Rectal smooth muscle tissue (tissue), 1 donor: ENCODE measurements around the gene C2orf80.
"Not testable (repeated sequence)": the region's sequence is repeated elsewhere in the genome, so short reads cannot be mapped to it uniquely, and the experiment has no call there.

ENCODE experiments used
- H3K27ac ChIP-seq: one replicate; pipeline ENCODE4 v1.7.0; 2013; ENCODE audit warnings: low read depth, low read length, inconsistent platforms
- H3K27me3 ChIP-seq: one replicate; pipeline ENCODE4 v1.7.0; 2013; ENCODE audit warnings: low read length; ENCODE audit not compliant: control insufficient read depth, insufficient read depth
- H3K36me3 ChIP-seq: one replicate; pipeline ENCODE4 v1.7.0; 2013; ENCODE audit warnings: low read length; ENCODE audit not compliant: control insufficient read depth, insufficient read depth
- H3K4me1 ChIP-seq: one replicate; pipeline ENCODE4 v1.7.0; 2013; ENCODE audit warnings: low read length; ENCODE audit not compliant: control insufficient read depth, insufficient read depth
- H3K4me3 ChIP-seq: one replicate; pipeline ENCODE4 v1.7.0; 2013; ENCODE audit warnings: low read length
- H3K9ac ChIP-seq: one replicate; pipeline ENCODE4 v1.7.0; 2013; ENCODE audit warnings: low read length

Gene C2orf80

DNA sequence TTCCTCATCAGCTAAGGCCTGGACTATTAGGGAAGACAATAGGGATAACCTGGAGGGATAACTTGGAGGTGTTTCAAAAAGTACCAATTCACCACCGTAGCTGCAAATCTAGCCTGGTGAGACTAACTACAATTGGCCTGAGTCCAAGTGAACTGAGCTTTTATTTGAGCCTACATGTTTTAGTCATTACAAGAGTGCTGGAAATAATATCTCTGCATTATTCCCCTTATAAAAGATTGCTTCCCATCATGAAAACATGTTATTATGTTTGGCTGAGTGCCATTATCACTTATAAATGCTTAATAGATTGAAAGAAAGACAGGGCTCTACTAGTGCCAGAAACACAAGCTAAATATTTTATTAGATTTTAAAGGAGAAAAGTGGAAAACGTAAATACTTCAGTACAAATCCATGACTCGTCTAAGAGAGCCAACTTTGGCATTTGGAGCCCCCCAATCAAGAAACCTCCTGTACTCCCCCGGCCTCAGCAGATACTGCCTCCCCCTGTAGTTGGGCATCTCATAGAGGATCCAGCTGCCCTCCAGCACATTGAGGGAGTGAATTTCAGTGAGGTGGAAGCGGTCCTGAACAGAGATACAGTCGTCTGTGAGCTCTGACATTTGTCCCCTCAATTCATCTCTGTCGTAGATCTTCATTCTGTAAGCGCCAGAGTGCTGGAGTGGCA, 47.4 kb downstream of the C2orf80 start:
- Histone ChIP-seq H3K4me3 (no peak overlapping the region), H3K36me3 (no peaks in the 10 kb centered on the region), H3K27me3 (no peaks in the 10 kb centered on the region), H3K4me1 (no peaks in the 10 kb centered on the region), H3K9ac (no peak overlapping the region), H3K27ac (no peak overlapping the region)

DNA sequence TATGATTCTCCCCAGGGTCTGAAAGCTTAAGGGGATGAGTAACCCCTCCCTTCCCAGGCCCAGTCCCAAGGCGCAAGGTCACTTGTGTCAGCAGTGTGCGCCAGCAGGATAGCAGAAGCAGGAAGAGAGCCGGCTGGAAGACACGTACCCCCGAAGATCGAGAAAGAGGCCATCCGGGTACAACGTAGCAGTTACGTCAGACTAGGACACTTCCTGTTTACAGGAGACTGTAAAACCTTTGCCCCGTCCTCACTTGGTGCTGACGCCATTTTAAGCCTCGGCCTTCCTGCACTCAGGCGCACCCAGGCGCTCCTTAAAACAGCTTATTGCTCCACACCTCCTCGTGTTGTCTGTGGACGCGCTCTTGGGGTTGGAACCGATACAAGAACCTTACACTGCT, 50.4 kb downstream of the C2orf80 start:
- Histone ChIP-seq H3K27me3 (no peaks in the 10 kb centered on the region), H3K4me3 (no peak overlapping the region), H3K9ac (no peak overlapping the region), H3K27ac (no peak overlapping the region), H3K36me3 (no peaks in the 10 kb centered on the region), H3K4me1 (no peaks in the 10 kb centered on the region)

DNA sequence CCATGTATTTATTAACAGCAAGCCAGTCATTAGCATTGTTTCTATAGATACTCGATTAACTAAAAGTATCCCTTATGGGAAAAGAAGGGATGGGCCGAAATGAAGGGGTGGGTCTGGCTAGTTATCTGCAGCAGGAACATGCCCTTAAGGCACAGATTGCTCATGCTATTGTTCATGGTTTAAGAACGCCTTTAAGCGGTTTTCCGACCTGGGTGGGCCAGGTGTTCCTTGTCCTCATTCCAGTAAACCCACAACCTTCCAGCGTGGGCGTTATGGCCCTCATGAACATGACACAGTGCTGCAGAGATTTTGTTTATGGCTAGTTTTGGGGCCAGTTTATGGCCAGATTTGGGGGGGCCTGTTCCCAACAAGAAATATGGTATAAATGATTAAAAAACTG, 51.5 kb downstream of the C2orf80 start:
- H3K4me1 ChIP-seq, H3K4me3 ChIP-seq, H3K9ac ChIP-seq, H3K27ac ChIP-seq, H3K36me3 ChIP-seq, H3K27me3 ChIP-seq: not testable (repeated sequence)

DNA sequence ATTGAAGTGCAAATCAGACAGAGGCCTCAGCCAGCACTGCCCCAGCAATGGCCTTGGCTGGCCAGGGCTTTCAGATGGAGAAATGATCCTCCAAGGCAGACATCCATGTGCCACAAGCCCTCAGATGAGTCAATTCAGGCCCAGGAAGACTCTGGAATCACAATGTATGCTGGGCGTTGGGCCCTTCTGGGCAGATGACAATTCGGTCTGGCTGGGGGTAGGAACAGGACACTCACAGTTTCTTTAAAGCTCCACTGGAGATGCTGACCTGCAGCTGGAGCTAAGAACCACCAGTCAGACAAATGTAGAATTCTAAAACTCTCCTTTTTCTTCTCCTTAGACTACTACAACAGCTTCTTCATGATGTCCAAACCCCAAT, 53.1 kb downstream of the C2orf80 start:
- Histone ChIP-seq H3K9ac (no peak overlapping the region), H3K4me1 (no peaks in the 10 kb centered on the region), H3K4me3 (no peak overlapping the region), H3K27ac (no peak overlapping the region), H3K36me3 (no peaks in the 10 kb centered on the region), H3K27me3 (no peaks in the 10 kb centered on the region)

DNA sequence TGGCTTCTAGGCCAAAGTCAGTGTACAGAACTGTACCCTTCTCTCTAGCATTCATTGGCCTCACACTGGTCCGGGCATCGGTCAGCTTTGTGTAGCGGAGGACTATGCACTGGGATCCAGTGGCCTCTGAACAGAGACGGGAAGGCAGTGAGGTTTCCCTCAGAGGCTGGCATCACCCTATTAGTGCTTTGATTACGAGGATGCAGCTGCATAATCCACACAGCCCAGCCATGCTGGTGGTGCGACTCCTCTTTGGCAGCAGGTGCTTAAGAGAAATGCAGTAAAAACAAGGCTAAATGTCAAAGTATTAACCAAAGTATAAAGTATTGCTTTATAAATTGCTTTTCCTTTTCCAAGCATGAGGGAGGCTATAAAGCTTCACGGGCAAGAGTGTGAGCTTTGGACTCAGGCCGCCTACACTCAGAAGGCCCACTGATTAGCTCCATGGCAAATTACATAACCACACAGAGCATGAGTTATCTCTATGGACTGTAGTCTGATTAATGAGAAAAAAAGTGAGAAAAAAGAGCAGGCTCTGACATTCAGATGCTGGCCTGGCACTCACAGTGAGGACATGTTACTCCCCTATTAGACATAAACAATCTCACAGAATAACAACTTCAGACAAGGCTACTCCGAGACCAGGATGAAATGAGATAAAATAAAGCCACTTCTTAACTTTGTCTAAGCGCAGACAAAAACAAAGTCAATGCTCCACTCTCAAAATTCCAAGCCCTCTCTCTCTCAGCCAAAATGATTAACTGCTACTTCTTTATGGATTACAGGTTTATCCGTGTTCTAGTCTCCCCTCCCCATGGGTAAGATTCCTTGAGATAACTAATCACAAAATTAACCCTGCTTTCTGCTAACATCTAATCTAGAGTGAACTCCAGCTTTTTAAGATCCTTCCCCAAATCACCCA, 53.8 kb downstream of the C2orf80 start:
- H3K27ac ChIP-seq = no peak overlapping the region
- no peak overlapping the region for H3K4me3 ChIP-seq
- no peaks in the 10 kb centered on the region for H3K4me1 ChIP-seq
- no peaks in the 10 kb centered on the region for H3K27me3 ChIP-seq
- H3K36me3 ChIP-seq = no peaks in the 10 kb centered on the region
- no peak overlapping the region for H3K9ac ChIP-seq

DNA sequence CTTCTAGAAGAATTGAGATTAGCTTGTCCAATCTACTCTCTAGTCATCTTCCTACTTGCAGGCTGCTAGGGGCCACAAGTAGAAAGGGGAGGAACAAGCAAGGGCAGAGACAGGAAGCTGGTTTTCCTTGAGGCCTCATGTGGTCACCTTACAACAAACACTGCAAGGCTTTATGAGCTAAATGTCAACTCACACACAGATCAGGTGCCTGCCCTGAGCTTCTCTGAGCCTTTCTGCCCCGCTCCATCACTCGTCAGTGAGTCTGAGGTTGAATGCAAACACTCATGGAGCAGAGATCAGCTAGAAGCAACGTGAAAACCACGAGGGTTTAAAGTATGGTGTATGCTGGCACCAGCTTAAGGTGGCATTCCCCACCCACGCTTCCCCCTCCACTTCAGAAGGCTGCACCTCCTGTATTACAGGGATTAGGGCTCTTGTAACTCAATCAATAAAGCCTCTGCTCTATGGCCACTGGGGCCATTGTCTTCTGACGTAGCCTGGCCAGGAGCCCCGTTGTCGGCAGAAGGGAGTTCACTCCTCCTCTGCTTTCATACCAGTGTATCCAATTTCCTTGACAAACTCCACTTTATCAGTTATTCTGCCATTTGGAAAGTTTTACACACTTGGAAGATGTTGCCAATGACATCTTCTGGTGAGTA, 54.8 kb downstream of the C2orf80 start:
- no peak overlapping the region for H3K9ac ChIP-seq
- H3K4me1 ChIP-seq = no peaks in the 10 kb centered on the region
- no peak overlapping the region for H3K27ac ChIP-seq
- no peaks in the 10 kb centered on the region for H3K27me3 ChIP-seq
- H3K4me3 ChIP-seq = no peak overlapping the region
- no peaks in the 10 kb centered on the region for H3K36me3 ChIP-seq

DNA sequence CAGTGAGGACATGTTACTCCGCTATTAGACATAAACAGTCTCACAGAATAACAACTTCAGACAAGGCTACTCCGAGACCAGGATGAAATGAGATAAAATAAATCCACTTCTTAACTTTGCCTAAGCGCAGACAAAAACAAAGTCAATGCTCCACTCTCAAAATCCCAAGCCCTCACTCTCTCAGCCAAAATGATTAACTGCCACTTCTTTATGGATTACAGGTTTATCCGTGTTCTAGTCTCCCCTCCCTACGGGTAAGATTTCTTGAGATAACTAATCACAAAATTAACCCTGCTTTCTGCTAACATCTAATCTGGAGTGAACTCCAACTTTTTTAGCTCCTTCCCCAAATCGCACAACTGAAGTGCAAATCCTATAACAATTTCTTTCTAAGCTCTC, 59.1 kb downstream of the C2orf80 start:
- Histone ChIP-seq H3K4me3 (no peak overlapping the region), H3K27ac (no peak overlapping the region), H3K9ac (no peak overlapping the region), H3K27me3 (no peaks in the 10 kb centered on the region), H3K36me3 (no peaks in the 10 kb centered on the region), H3K4me1 (no peaks in the 10 kb centered on the region)

DNA sequence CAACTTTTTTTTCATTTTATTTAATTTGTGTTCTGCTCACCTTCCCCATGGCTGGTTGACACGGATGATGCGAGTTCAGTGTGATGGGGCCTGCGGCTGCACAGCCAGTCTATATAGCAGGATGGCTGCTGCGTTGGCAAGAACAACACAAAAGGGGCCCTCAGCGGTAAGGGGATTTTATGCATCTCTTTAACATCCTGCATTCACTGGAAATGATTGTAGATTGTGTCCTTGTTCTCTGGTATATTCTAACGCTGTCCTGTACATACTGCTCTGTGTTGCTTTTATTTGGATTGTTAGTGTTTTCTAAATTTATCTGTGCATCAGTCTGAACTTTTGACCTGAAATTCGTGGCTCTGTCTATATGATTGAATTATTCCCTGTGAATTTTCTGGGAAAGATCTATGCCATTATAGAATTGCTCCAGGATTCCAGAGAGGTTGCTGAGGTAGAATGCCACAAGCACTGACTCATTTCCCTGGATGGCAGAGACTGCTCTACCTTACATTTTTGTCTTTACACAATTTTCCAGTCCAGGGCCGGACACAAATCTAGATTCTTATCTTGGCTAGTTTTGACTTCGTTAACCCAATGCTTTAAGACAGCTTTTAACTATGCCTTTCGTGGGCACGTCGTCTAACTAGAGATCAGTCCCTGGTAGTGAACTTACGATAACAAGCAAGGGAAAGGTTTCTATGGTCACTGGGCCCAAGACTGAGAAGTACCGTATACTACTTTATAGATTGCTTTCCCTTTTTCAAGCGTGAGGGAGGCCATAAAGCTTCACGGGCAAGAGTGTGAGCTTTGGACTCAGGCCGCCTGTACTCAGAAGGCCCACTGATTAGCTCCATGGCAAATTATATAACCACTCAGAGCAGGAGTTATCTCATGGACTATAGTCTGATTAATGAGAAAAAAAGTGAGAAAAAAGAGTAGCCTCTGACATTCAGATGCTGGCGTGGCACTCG, 59.8 kb downstream of the C2orf80 start, which contains the start of gene CRYGC:
TSS of gene CRYGC (minus strand) at position 85 of the 968 bp plus-strand sequence. CDS start at position 49, 36 bp downstream.
- H3K4me1 ChIP-seq = no peaks in the 10 kb centered on the region
- no peak within 1 kb of the TSS for H3K27ac ChIP-seq
- no peak within 1 kb of the TSS for H3K9ac ChIP-seq
- H3K36me3 ChIP-seq = no peaks in the 10 kb centered on the region
- H3K4me3 ChIP-seq = no peak within 1 kb of the TSS
- H3K27me3 ChIP-seq = no peaks in the 10 kb centered on the region

DNA sequence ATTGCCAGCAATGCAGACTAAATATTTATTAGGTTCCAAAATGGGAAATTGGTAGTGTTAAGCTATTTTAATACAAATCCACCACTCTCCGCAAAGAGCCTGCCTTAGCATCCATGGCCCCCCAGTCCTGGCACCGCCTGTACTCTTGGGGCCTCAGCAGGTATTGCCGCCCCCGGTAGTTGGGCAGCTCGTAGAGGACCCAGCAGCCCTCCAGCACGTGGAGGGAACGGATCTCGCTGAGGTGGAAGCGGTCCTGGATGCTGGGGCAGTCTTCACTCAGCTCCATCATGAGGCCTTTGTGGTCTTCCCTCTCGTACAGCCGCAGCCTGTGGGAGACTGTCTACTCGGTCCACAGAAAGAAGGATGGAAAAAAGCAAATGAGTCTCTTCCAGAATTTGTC, 61.7 kb downstream of the C2orf80 start:
- H3K4me3 ChIP-seq = no peak overlapping the region
- no peaks in the 10 kb centered on the region for H3K27me3 ChIP-seq
- no peak overlapping the region for H3K9ac ChIP-seq
- H3K4me1 ChIP-seq = no peaks in the 10 kb centered on the region
- no peaks in the 10 kb centered on the region for H3K36me3 ChIP-seq
- H3K27ac ChIP-seq = no peak overlapping the region

DNA sequence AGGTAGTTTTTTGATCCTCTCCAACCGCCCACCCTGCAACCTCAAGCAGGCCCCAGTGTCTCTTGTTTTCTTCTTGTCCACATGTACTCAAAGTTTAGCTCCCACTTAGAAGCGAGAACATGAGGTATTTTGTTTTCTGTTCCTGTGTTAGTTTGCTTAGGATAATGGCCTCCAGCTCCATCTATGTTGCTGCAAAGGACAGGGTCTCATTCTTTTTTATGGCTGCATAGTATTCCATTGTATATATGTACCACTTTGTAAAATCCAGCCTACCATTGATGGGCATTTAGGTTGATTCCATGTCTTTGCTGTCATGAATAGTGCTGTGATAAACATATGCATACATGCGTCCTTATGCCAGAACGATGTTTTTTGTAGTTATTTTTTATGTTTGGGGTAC, 62.7 kb downstream of the C2orf80 start:
- Histone ChIP-seq H3K27ac (no peak overlapping the region), H3K4me1 (no peaks in the 10 kb centered on the region), H3K27me3 (no peaks in the 10 kb centered on the region), H3K9ac (no peak overlapping the region), H3K4me3 (no peak overlapping the region), H3K36me3 (no peaks in the 10 kb centered on the region)

DNA sequence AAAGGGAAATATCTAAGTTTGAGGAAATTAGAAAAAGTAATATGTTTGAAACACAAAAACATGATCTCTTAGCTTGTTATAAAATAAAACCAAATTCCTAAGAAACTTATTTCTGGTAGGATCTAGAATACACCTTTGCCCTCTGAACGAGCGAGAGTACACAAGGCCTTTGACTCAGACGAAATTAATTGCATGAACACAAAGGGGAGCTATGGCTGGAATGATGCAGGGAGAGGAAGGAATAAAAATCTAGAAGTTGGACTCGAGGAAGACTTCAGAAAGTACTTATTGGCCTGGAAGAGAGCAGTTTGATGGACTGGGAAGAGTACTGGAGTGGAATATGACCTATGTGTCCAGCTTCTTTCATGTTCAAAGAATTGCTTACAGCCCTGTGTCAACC, 64.6 kb downstream of the C2orf80 start:
- no peaks in the 10 kb centered on the region for H3K4me1 ChIP-seq
- no peak overlapping the region for H3K27ac ChIP-seq

More for the DNA sequence above, 64.6 kb downstream of the C2orf80 start:
- no peaks in the 10 kb centered on the region for H3K36me3 ChIP-seq
- H3K4me3 ChIP-seq = no peak overlapping the region
- H3K9ac ChIP-seq = no peak overlapping the region
- no peaks in the 10 kb centered on the region for H3K27me3 ChIP-seq
